HepG2 (cell line): ENCODE measurements around the gene PDZD2. TPM values are rescaled to one million over a fixed set of nuclear protein-coding genes. Genes with fewer than 3 reads are reported as not detected.

Source experiments
- ATAC-seq: fragments of 200-7000 bp; cut with Tn5 transposase; 3 replicates; pipeline ENCODE4 v1.9.1; 2020; ENCODE audit warnings: mild to moderate bottlenecking, moderate library complexity
- BruUV-seq: library from RNA; stranded (reverse); fragments of 400-500 nt; replicated peaks from 2 replicates; lab custom pipeline; 2021; lab: Mats Ljungman, UMichigan
- CTCF ChIA-PET: fragments of 300-600 bp; formaldehyde crosslinking; extraction: SDS; loops from one replicate; lab custom pipeline; 2021; ENCODE audit warnings: low total read pairs, inconsistent platforms, low intra/inter-chr PET ratio; lab: Yijun Ruan, JAX
- POLR2A ChIA-PET: fragments of 350-600 bp; sonication (Branson Sonifier 250); formaldehyde crosslinking; loops from one replicate; lab custom pipeline; 2020; ENCODE audit warnings: antibody characterized with exemption, inconsistent platforms; lab: Yijun Ruan, JAX
- DNase-seq: peaks from one replicate; pipeline ENCODE4 v3.0.0-alpha.2; 2015; ENCODE audit warnings: low spot score
- FAIRE-seq: peaks from 3 replicates; lab custom pipeline; 2011; peaks lifted over from hg19 to GRCh38; lab: Jason Lieb, UNC
- H2AFZ ChIP-seq: one replicate; pipeline ENCODE4 v1.6.1; 2011; ENCODE audit warnings: low read length, inconsistent platforms
- H3K27ac ChIP-seq: fragments of 300-600 bp; 3 replicates; pipeline ENCODE4 v1.8.0; 2011; ENCODE audit warnings: mixed run types, mild to moderate bottlenecking, mixed read lengths, low read length, inconsistent platforms; ENCODE audit not compliant: insufficient read depth; ENCODE audit errors: extremely low read length
- H3K27me3 ChIP-seq, 2 experiments: fragments of 200-600 bp in 1 of 2; 2 replicates in 1 of 2; 3 replicates in 1 of 2; pipeline versions ENCODE4 v1.6.0 to v1.8.0; 2011; ENCODE audit warnings: low read length in 2 of 2, mild to moderate bottlenecking in 2 of 2, moderate library complexity in 2 of 2, inconsistent platforms in 1 of 2; ENCODE audit not compliant: insufficient read depth in 2 of 2, control insufficient read depth in 1 of 2
- H3K36me3 ChIP-seq, 2 experiments: fragments of 200-600 bp in 1 of 2; replicated peaks in 1 of 2; 2 replicates in 1 of 2; 3 replicates in 1 of 2; pipeline versions ENCODE4 v1.5.1 to v1.8.0; 2011; ENCODE audit warnings: low read length in 2 of 2, inconsistent platforms in 1 of 2; ENCODE audit not compliant: insufficient read depth in 2 of 2, control insufficient read depth in 1 of 2
- H3K4me1 ChIP-seq: 2 replicates; pipeline ENCODE4 v1.5.1; 2012; ENCODE audit warnings: low read length, inconsistent platforms; ENCODE audit not compliant: insufficient read depth
- H3K4me2 ChIP-seq: 2 replicates; pipeline ENCODE4 v1.6.0; 2011; ENCODE audit warnings: low read depth, low read length, inconsistent platforms
- H3K4me3 ChIP-seq, 3 experiments: fragments of 200-600 bp in 1 of 3; sonication (generic), shearing (Covaris generic) in 1 of 3; replicated peaks in 1 of 3; 2 replicates each; pipeline ENCODE4 v1.5.1; 2011 to 2016; ENCODE audit warnings: low read length in 3 of 3, inconsistent platforms in 2 of 3, low read depth in 2 of 3, mild to moderate bottlenecking in 2 of 3, control low read depth in 1 of 3, mixed read lengths in 1 of 3; ENCODE audit not compliant: insufficient read depth in 1 of 3
- H3K79me2 ChIP-seq: one replicate; pipeline ENCODE4 v1.6.1; 2011; ENCODE audit warnings: low read length, inconsistent platforms; ENCODE audit not compliant: insufficient read depth
- H3K9ac ChIP-seq: 2 replicates; pipeline ENCODE4 v1.6.0; 2011; ENCODE audit warnings: mild to moderate bottlenecking, low read depth, low read length, inconsistent platforms; ENCODE audit not compliant: insufficient read depth
- H3K9me3 ChIP-seq: 2 replicates; pipeline ENCODE4 v1.5.1; 2012; ENCODE audit warnings: mild to moderate bottlenecking, low read length
- H4K20me1 ChIP-seq: 2 replicates; pipeline ENCODE4 v1.6.0; 2011; ENCODE audit warnings: inconsistent platforms, mild to moderate bottlenecking, low read length, moderate library complexity; ENCODE audit not compliant: insufficient read depth
- NFYB ChIP-seq: sonication (generic); formaldehyde crosslinking; IDR thresholded peaks from 2 replicates; pipeline ENCODE4 v1.4.0; 2020; ENCODE audit warnings: missing genetic modification reagents
- SIX1 ChIP-seq: sonication (generic); formaldehyde crosslinking; IDR thresholded peaks from 2 replicates; pipeline ENCODE4 v1.4.0; 2020; ENCODE audit warnings: missing genetic modification reagents, borderline replicate concordance
- ZFP41 ChIP-seq: sonication (generic); formaldehyde crosslinking; IDR thresholded peaks from 2 replicates; pipeline ENCODE4 v1.4.0; 2020; ENCODE audit warnings: mild to moderate bottlenecking, missing genetic modification reagents, borderline replicate concordance
- ZNF17 ChIP-seq: sonication (generic); formaldehyde crosslinking; IDR thresholded peaks from 2 replicates; pipeline ENCODE4 v1.5.0; 2020; ENCODE audit warnings: mild to moderate bottlenecking, missing genetic modification reagents
- ZNF512 ChIP-seq: sonication (generic); formaldehyde crosslinking; IDR thresholded peaks from 2 replicates; pipeline ENCODE4 v1.4.0; 2020; ENCODE audit warnings: mild to moderate bottlenecking, missing genetic modification reagents
- WGBS: methylation state at CpG from one replicate; pipeline ENCODE4 v1.1.6; 2017; ENCODE audit warnings: low lambda C conversion rate; 5-methylcytosine and 5-hydroxymethylcytosine counted together
- in situ Hi-C: cut with HindIII; loops from 2 replicates; pipeline ENCODE4 v1.10.0; 2017; ENCODE audit warnings: low pct_unique_long_range_greater_than_20kb; ENCODE audit not compliant: extremely low pct_ligation_motif_present
- intact Hi-C: fragments of 100-400 bp; cut with micrococcal nuclease; formaldehyde crosslinking; loops from one replicate; pipeline ENCODE4 v1.10.0; 2022; ENCODE audit not compliant: unreplicated experiment
- polyA plus RNA-seq, 8 experiments: library from polyadenylated mRNA; depleted of rRNA in 3 of 8; stranded (reverse) in 7 of 8; unstranded in 1 of 8; fragments of >200 nt; fragmentation: Illumina TruSeq in 4 of 8; extraction: Trizol in 4 of 8; gene quantifications; 2 replicates each; pipeline versions ENCODE4 v1.2.1 to v1.2.3, GENCODE V29; 2011 to 2016; ENCODE audit warnings: low read depth in 4 of 8, missing spikeins in 1 of 8, mixed read lengths in 1 of 8; ENCODE audit not compliant: insufficient read depth in 1 of 8
- total RNA-seq, 5 experiments: library from RNA; depleted of rRNA; stranded (reverse); fragments of >200 nt; fragmentation: Illumina TruSeq; extraction: Trizol; gene quantifications; 2 replicates each; pipeline ENCODE4 v1.2.3, GENCODE V29; 2016; ENCODE audit warnings: low read depth in 1 of 5
- TF ChIP-seq, protein P1 (sequence below): sonication (generic); formaldehyde crosslinking; IDR thresholded peaks from 2 replicates; pipeline ENCODE4 v1.4.0; 2020; ENCODE audit warnings: low read depth, missing genetic modification reagents

Gene PDZD2
- total and polyA plus RNA-seq, 2 of the 13 experiments (the other 11 are each of a cell fraction or from before 2014, with no cell fraction given), result 0.04 TPM; not detected in 1

DNA sequence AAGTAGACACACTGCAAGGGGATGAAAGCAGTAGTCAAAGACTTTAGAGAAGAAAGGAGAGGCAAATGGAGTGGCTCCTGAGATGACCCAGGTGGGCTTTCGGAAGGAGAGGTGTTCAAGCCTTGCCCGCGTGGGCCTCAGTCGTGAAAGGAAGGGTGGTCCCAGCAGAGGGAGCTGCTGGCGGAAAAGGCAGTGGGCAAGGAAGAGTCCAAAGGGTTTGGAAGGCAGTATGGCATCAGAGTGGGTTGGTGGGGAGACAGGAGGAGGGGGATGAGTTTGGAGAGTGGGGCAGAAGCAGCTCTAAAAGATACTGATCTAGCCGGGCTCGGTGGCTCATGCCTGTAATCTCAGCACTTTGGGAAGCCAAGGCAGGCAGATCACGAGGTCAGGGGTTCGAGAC is 369.8 kb downstream of the PDZD2 start:
- H3K4me1 ChIP-seq, result no peaks in the 10 kb centered on the region
- WGBS, result 45% methylated on average over 9 of the region's 9 CpGs
- H3K79me2 ChIP-seq, result no peaks in the 10 kb centered on the region
- DNase-seq (no peak), FAIRE-seq (no peak), ATAC-seq (no peak)
- H3K27ac ChIP-seq, result no peak overlapping the region
- ChIA-PET POLR2A (no interaction called here), CTCF (no interaction called here)
- H3K9ac ChIP-seq, result no peak overlapping the region
- H3K4me2 ChIP-seq, result no peak overlapping the region
- intact Hi-C loops, result no loop called here
- in situ Hi-C loops, result no loop called here
- no peak overlapping the region for H3K4me3 ChIP-seq
- H3K9me3 ChIP-seq, result no peaks in the 10 kb centered on the region
- TF ChIP-seq ZNF17, result no peak
- TF ChIP-seq ZFP41 (CRISPR knock-in tag), result no peak
- TF ChIP-seq SIX1 (CRISPR knock-in tag), result no peak
- TF ChIP-seq, protein P1, sequence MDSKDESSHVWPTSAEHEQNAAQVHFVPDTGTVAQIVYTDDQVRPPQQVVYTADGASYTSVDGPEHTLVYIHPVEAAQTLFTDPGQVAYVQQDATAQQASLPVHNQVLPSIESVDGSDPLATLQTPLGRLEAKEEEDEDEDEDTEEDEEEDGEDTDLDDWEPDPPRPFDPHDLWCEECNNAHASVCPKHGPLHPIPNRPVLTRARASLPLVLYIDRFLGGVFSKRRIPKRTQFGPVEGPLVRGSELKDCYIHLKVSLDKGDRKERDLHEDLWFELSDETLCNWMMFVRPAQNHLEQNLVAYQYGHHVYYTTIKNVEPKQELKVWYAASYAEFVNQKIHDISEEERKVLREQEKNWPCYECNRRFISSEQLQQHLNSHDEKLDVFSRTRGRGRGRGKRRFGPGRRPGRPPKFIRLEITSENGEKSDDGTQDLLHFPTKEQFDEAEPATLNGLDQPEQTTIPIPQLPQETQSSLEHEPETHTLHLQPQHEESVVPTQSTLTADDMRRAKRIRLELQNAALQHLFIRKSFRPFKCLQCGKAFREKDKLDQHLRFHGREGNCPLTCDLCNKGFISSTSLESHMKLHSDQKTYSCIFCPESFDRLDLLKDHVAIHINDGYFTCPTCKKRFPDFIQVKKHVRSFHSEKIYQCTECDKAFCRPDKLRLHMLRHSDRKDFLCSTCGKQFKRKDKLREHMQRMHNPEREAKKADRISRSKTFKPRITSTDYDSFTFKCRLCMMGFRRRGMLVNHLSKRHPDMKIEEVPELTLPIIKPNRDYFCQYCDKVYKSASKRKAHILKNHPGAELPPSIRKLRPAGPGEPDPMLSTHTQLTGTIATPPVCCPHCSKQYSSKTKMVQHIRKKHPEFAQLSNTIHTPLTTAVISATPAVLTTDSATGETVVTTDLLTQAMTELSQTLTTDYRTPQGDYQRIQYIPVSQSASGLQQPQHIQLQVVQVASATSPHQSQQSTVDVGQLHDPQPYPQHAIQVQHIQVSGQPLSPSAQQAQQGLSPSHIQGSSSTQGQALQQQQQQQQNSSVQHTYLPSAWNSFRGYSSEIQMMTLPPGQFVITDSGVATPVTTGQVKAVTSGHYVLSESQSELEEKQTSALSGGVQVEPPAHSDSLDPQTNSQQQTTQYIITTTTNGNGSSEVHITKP (CRISPR knock-in tag), result no peak
- TF ChIP-seq ZNF512 (CRISPR knock-in tag), result no peak
- TF ChIP-seq NFYB, result no peak
- no TSS peak for BruUV-seq
- peaks cover 0 to 11% of the 10 kb centered on the region in 2 experiments; a peak in 1 of 5 replicates for H3K27me3 ChIP-seq
- H2AFZ ChIP-seq, result no peak overlapping the region
- H3K36me3 ChIP-seq, result no peaks in the 10 kb centered on the region
- H4K20me1 ChIP-seq, result no peaks in the 10 kb centered on the region
